Ascending aorta (tissue), 2 donors: ENCODE measurements around the gene APBA2. TPM values are rescaled to one million over a fixed set of nuclear protein-coding genes. Genes with fewer than 3 reads are reported as not detected.

Source experiments
- DNase-seq, 2 donors: peaks; one replicate each; pipeline ENCODE4 v3.0.0-alpha.2; 2019; ENCODE audit warnings: low spot score in 2 of 2
- H3K27ac ChIP-seq, 2 donors: fragments of 200-600 bp; sonication (generic); one replicate each; pipeline ENCODE4 v1.5.1; 2016 to 2017; ENCODE audit warnings: mild to moderate bottlenecking in 1 of 2
- H3K27me3 ChIP-seq: fragments of 200-600 bp; sonication (generic); one replicate; pipeline ENCODE4 v1.5.1; 2017
- H3K36me3 ChIP-seq, 2 donors: fragments of 200-600 bp; sonication (generic); one replicate each; pipeline ENCODE4 v1.5.1; 2016
- H3K4me1 ChIP-seq, 2 donors: fragments of 200-600 bp; sonication (generic); one replicate each; pipeline ENCODE4 v1.5.1; 2016 to 2017; ENCODE audit warnings: mild to moderate bottlenecking in 1 of 2
- H3K4me3 ChIP-seq, 2 donors: fragments of 200-600 bp; sonication (generic); one replicate each; pipeline ENCODE4 v1.5.1; 2016 to 2017; ENCODE audit warnings: mild to moderate bottlenecking in 1 of 2
- H3K9me3 ChIP-seq, 2 donors: fragments of 200-600 bp; sonication (generic); one replicate each; pipeline ENCODE4 v1.5.1; 2016
- CTCF ChIP-seq, 3 experiments: fragments of 200-600 bp in 2 of 3; fragments of 450-650 bp in 1 of 3; sonication (generic) in 2 of 3; IDR thresholded peaks; one replicate each; pipeline ENCODE4 v1.5.1; 2016 to 2019; ENCODE audit warnings: antibody characterized with exemption in 3 of 3, mild to moderate bottlenecking in 1 of 3, moderate library complexity in 1 of 3
- intact Hi-C: fragments of 100-400 bp; cut with DNase I; formaldehyde crosslinking; loops from one replicate; pipeline ENCODE4 v1.15.1; 2023
- total RNA-seq: library from RNA; depleted of rRNA; stranded (reverse); fragments of >200 nt; gene quantifications from one replicate; pipeline ENCODE4 v1.1.0, GENCODE V29; 2016

APBA2 gene
- total RNA-seq, 1 donor from 2014 or later = 2.4 TPM

DNA sequence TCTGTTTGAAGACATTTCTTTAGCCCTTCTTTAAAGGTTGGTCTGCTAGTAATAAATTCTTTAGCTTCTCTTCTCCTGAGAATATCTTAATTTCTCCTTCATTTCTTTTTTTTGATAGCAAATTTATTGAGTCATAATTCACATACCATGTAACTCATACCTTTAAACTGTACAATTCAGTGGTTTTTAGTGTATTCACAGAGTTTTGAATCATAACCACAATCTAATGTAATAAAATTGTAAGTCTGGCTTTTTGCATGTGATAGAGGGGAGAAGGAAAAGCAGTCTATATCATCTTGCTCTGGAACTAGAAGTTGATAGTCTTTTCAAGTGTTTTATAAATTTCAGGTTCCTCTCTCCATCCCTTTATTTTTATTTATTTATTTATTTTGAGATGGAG lies 81.3 kb downstream of the APBA2 start:
- no peak overlapping the region for H3K27ac ChIP-seq
- no peak for DNase-seq
- no peaks in the 10 kb centered on the region for H3K4me1 ChIP-seq
- no peaks in the 10 kb centered on the region for H3K9me3 ChIP-seq
- H3K4me3 ChIP-seq = no peak overlapping the region
- no peak for TF ChIP-seq CTCF (IDR thresholded peaks at IDR 0.05)
- no peaks in the 10 kb centered on the region for H3K36me3 ChIP-seq
- H3K27me3 ChIP-seq = no peaks in the 10 kb centered on the region
- intact Hi-C loops = no loop called here

- DNase-seq = no peak
- H3K36me3 ChIP-seq = no peaks in the 10 kb centered on the region
- H3K27me3 ChIP-seq = no peaks in the 10 kb centered on the region
- no peaks in the 10 kb centered on the region for H3K9me3 ChIP-seq
- no peak overlapping the region for H3K4me3 ChIP-seq
- H3K4me1 ChIP-seq = no peaks in the 10 kb centered on the region
- H3K27ac ChIP-seq = no peak overlapping the region
- intact Hi-C loops = no loop called here
- TF ChIP-seq CTCF (IDR thresholded peaks at IDR 0.05) = no peak
Measured at GRCh38 chr15:28967990-28968389, 82.2 kb downstream of the APBA2 start.

DNA sequence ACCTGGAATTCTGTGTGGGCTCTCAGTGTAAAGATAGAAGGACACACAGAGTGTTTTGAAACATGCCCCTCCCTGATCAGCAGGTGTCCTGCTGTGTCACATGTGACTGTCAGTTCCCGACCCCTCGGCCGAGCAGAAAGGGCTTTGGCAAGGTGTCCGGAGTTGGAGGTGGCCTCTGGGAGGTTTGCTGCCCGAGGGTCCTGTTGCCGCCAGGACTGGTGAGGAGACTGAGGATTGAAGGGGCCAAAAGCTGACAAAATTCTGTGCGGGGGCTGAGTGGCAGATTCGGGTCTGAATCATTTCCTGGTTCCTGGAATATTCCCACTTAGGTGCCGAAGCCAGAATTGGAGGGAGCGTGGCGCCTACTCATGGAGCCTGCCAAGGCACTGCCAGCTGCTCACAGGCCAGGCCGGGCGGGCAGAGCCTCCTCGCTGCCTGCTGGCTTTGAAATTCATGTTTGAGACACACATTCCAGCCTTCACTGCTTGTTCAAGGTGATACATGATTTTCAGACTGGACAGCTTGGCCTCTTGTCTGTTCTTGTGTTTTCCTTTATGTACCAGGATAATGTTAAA lies 83.8 kb downstream of the APBA2 start:
- DNase-seq = no peak
- H3K4me1 ChIP-seq = no peaks in the 10 kb centered on the region
- no peaks in the 10 kb centered on the region for H3K36me3 ChIP-seq
- no peak overlapping the region for H3K27ac ChIP-seq
- H3K27me3 ChIP-seq = no peaks in the 10 kb centered on the region
- no peaks in the 10 kb centered on the region for H3K9me3 ChIP-seq
- TF ChIP-seq CTCF (IDR thresholded peaks at IDR 0.05) = no peak
- H3K4me3 ChIP-seq = no peak overlapping the region
- intact Hi-C loops = no loop called here

- H3K27me3 ChIP-seq = no peaks in the 10 kb centered on the region
- intact Hi-C loops = no loop called here
- H3K36me3 ChIP-seq = no peaks in the 10 kb centered on the region
- no peak overlapping the region for H3K4me3 ChIP-seq
- H3K9me3 ChIP-seq = no peaks in the 10 kb centered on the region
- DNase-seq = no peak
- H3K27ac ChIP-seq = no peak overlapping the region
- H3K4me1 ChIP-seq = no peaks in the 10 kb centered on the region
- no peak for TF ChIP-seq CTCF (IDR thresholded peaks at IDR 0.05)
Measured at GRCh38 chr15:28974142-28974541, 88.4 kb downstream of the APBA2 start.

DNA sequence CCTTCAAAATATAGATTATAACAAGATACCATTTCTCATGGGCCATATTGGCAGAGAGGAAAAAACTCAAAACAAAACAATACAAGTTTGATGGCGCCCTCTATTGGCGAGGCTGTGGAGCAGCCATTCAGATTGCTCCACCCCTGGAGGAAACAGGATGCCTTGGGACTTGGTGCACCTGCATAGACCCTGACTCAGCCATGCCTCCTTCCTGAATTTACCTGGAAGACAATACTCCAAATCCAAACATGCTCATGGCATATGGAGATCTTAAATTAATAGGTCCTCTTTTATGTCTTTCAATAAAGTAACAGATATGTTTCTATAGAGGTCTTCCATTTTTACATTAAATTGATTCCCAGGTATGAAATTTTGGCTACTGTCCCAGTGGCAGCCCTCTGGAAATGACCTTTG lies 90.0 kb downstream of the APBA2 start:
- Histone ChIP-seq H3K4me1 (no peaks in the 10 kb centered on the region), H3K4me3 (no peak overlapping the region), H3K9me3 (no peaks in the 10 kb centered on the region), H3K27ac (no peak overlapping the region), H3K27me3 (no peaks in the 10 kb centered on the region), H3K36me3 (no peaks in the 10 kb centered on the region)
- peak in 2 of 3 experiments; percentile 6 to 35 for TF ChIP-seq CTCF (IDR thresholded peaks at IDR 0.05)
- intact Hi-C loops = no loop called here
- no peak for DNase-seq
